ENCODE data around the gene SKAP2.

DNA sequence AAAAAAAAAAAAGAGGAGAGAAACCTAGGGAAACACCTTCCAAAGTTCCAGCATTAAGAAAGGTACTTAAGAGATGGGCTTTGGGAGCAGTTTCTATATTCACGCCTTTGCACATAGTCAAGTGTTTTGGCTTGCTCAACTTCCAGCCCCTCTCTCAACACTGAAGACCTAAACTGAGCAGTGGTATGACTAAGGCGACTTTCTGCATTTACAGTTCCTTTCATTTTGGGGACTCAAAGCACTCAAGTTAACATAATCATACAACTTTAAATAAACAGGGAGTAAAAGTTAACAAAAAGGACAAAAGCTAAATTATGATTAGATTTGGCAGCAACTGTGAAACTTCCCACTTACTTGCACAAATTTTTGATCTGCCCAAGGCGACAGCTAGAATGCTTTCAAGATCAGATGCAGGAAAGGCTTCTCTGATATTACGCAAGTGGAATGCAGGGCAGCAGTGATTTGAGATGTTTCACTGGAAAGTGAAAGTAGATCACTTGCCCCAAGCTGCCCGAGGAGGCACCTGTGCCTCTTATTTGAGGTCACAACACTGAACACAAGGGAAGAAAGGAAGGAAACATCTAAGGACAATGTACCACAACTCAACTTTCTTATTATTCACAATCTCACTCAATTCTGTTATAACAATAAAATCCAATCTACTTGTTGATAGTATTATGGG lies 199.5 kb downstream of the SKAP2 start:
- TF ChIP-seq, protein P1, sequence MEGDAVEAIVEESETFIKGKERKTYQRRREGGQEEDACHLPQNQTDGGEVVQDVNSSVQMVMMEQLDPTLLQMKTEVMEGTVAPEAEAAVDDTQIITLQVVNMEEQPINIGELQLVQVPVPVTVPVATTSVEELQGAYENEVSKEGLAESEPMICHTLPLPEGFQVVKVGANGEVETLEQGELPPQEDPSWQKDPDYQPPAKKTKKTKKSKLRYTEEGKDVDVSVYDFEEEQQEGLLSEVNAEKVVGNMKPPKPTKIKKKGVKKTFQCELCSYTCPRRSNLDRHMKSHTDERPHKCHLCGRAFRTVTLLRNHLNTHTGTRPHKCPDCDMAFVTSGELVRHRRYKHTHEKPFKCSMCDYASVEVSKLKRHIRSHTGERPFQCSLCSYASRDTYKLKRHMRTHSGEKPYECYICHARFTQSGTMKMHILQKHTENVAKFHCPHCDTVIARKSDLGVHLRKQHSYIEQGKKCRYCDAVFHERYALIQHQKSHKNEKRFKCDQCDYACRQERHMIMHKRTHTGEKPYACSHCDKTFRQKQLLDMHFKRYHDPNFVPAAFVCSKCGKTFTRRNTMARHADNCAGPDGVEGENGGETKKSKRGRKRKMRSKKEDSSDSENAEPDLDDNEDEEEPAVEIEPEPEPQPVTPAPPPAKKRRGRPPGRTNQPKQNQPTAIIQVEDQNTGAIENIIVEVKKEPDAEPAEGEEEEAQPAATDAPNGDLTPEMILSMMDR (IDR thresholded peaks at IDR 0.05), result no peak
- no peak for TF ChIP-seq POLR2A (IDR thresholded peaks at IDR 0.05)

Data from thyroid gland (tissue), 4 donors.